ENCODE data around the gene MCM7. TPM values are rescaled to one million over a fixed set of nuclear protein-coding genes. Genes with fewer than 3 reads are reported as not detected.
"Not testable (repeated sequence)": the region's sequence is repeated elsewhere in the genome, so short reads cannot be mapped to it uniquely, and the experiment has no call there.

The MCM7 gene
- total RNA-seq, result 31.3 and 55.0 TPM in 2 replicates

DNA sequence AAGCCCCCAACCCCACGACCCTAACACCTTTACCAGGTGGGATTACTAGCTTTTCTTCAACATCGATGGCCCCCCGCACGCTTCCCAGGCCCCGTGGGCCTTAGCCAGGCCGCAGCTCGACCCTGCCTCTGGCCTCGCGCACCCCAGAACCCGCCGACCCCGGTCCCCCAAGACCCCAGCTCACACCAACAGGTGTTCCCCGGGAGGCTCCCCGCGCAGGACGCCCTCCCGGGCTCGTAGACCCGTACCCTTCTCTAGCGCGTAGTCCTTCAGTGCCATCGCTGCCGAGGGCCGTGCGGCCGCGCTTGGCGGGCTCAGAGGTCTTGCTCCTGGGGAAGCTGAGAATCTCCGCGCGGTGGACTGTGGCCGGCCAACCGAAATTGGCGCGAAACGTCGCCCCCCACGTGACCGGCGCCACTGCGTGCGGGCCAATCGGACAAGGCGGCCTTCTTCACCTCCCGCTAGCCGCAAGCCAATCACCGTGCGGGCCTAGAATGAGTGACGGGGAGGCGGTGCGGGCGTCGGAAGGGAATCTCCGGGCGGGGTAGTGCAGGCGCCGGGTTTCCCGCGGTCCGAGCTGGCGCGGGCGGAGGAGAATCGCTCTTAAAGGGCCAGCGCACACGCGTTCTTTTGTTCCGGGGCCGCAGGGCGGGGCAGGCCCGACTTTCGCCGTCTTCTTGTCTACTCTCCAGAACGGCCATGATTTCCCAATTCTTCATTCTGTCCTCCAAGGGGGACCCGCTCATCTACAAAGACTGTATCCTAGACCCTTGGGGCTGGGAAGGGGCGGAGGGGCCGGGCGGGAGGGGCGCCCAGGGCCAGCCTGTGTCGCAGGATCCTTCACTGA lies at the start of gene MCM7, which contains the start of gene AP4M1:
Gene MCM7, minus strand, starts transcription at position 382 of the 847 bp plus-strand sequence. Its CDS starts 103 bp downstream, at position 279.
Gene AP4M1, plus strand, starts transcription at position 628 of the 847 bp plus-strand sequence. Its CDS starts 72 bp downstream, at position 700.
- peak; percentile 70 for DNase-seq (ENCODE audit: extremely low read depth, low read depth, low spot score)

- peak; percentile 82 for DNase-seq (ENCODE audit: extremely low read depth, low read depth, low spot score)
Observed at GRCh38 chr7:100148559-100149328, 47.5 kb upstream of the MCM7 start, which contains the start of gene LAMTOR4. LAMTOR4 (plus strand) TSS chr7:100148918; CDS start chr7:100148973, 55 bp downstream.

- DNase-seq (ENCODE audit: extremely low read depth, low read depth, low spot score), result no peak
Observed at GRCh38 chr7:100148225-100148558, 47.0 kb upstream of the MCM7 start.

DNA sequence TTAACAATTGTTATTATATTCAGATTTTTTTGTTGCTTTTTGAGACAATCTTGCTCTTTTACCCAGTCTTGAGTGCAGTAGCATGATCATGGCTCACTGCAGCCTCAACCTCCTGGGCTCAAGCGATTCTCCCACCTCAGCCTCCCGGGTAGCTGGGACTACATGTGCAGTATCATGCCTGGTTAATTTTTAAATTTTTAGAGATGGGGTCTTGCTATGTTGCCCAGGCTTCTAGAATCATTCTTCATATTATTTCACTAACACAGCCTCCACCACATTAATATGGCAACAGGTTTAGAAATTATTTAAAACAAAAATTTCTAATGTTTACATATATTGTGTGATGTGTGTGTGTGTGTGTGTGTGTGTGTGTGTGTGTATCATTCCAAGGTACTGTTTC lies 46.1 kb upstream of the MCM7 start:
- DNase-seq (ENCODE audit: extremely low read depth, low read depth, low spot score), result no peak

GRCh38 chr7:100146350-100146749 lies 45.2 kb upstream of the MCM7 start:
- not testable (repeated sequence) for DNase-seq (ENCODE audit: extremely low read depth, low read depth, low spot score)

GRCh38 chr7:100142461-100142860 lies 41.3 kb upstream of the MCM7 start:
- DNase-seq (ENCODE audit: extremely low read depth, low read depth, low spot score), result no peak

- DNase-seq (ENCODE audit: extremely low read depth, low read depth, low spot score), result no peak
Observed at GRCh38 chr7:100141555-100141949, 40.4 kb upstream of the MCM7 start.

GRCh38 chr7:100137851-100138760 lies 36.9 kb upstream of the MCM7 start:
- DNase-seq (ENCODE audit: extremely low read depth, low read depth, low spot score), result no peak

DNA sequence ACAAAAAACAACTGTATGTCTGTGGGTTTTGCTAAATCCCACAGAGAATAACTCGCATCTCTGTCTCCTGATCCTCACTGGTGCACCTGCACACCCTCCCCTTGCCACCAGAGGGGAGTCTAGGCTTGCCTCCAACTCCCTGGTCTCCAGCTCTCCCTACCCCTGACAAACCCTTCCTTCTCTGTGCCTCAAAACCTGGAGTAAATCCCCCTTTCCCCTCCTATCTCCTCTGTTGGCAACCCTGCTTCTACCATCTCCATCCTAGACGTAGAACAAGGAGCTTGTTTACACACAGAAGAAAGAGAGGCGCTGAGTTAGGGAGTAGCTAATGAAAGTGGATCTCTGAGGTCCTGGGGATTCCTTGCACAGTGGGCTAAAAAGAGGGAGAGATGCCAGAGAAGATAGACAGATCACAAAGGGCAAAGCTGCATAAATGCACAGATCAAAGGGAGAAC lies 31.5 kb upstream of the MCM7 start:
- DNase-seq (ENCODE audit: extremely low read depth, low read depth, low spot score), result no peak

- DNase-seq (ENCODE audit: extremely low read depth, low read depth, low spot score), result no peak
Observed at GRCh38 chr7:100132126-100132525, 30.9 kb upstream of the MCM7 start.

- no peak for DNase-seq (ENCODE audit: extremely low read depth, low read depth, low spot score)
Observed at GRCh38 chr7:100130608-100131453, 29.6 kb upstream of the MCM7 start.

GRCh38 chr7:100130220-100130607 lies 29.0 kb upstream of the MCM7 start:
- not testable (repeated sequence) for DNase-seq (ENCODE audit: extremely low read depth, low read depth, low spot score)

- no peak for DNase-seq (ENCODE audit: extremely low read depth, low read depth, low spot score)
Observed at GRCh38 chr7:100128637-100128963, 27.4 kb upstream of the MCM7 start.

GRCh38 chr7:100127866-100128636 lies 26.9 kb upstream of the MCM7 start:
- no peak for DNase-seq (ENCODE audit: extremely low read depth, low read depth, low spot score)

GRCh38 chr7:100126931-100127865 lies 26.0 kb upstream of the MCM7 start, which contains the start of gene MBLAC1:
MBLAC1 (plus strand) TSS chr7:100126967; CDS start chr7:100127396, 429 bp downstream.
- DNase-seq (ENCODE audit: extremely low read depth, low read depth, low spot score), result peak; percentile 69

- no peak for DNase-seq (ENCODE audit: extremely low read depth, low read depth, low spot score)
Observed at GRCh38 chr7:100126239-100126930, 25.2 kb upstream of the MCM7 start.

Measured in glomerular endothelial cell (primary cell).